ENCODE data around the gene RAG2. TPM values are rescaled to one million over a fixed set of nuclear protein-coding genes. Genes with fewer than 3 reads are reported as not detected.

RAG2 gene
- total RNA-seq, 1 experiment from 2014 or later = not detected

- ChIA-PET CTCF (interaction anchor here (0.7 to 3.3 kb wide), 8 partner anchors 8 to 182 kb away, joined by 3 to 69 read pairs (median 8); no protein-coding TSS in a partner anchor), RAD21 (ENCODE audit: low non-redundant PET in 1 of 2, low total read pairs in 2 of 2, uncharacterized antibody in 2 of 2, unreplicated experiment in 2 of 2) (interaction anchor here in 1 of 2 experiments (1.7 kb wide), 1 partner anchor 182 kb away, joined by 7 read pairs; no protein-coding TSS in a partner anchor), POLR2A (no interaction called here)
- no peak overlapping the region for H3K9ac ChIP-seq (ENCODE audit: low read length)
- H3K9me2 ChIP-seq (ENCODE audit: insufficient read depth) = no peaks in the 10 kb centered on the region
- ATAC-seq = no peak
- no peak overlapping the region for H2AFZ ChIP-seq (ENCODE audit: low read depth, low read length, poor library complexity, severe bottlenecking)
- no peak overlapping the region for H3K4me2 ChIP-seq (ENCODE audit: low read length)
- no TSS peak for BruUV-seq (replicated peaks)
- H3K27me3 ChIP-seq (ENCODE audit: insufficient read depth, low read length) = peaks cover 34% of the 10 kb centered on the region
- no peak overlapping the region for H3K4me3 ChIP-seq (replicated peaks in 1 of 2; ENCODE audit: low read depth in 1 of 2, low read length in 2 of 2)
- intact Hi-C loops (cut with micrococcal nuclease) = no loop called here
- H3K27ac ChIP-seq (ENCODE audit: low read depth, low read length) = no peak overlapping the region
- H3K4me1 ChIP-seq (ENCODE audit: control insufficient read depth in 1 of 2, insufficient read depth in 2 of 2, low read length in 2 of 2) = no peaks in the 10 kb centered on the region
- H3K36me3 ChIP-seq (ENCODE audit: control insufficient read depth in 1 of 2, insufficient read depth in 2 of 2, low read length in 2 of 2) = no peaks in the 10 kb centered on the region
- no peak for DNase-seq (ENCODE audit: low read depth, low spot score)
- TF ChIP-seq ZBTB33 (IDR thresholded peaks at IDR 0.05; ENCODE audit: extremely low read depth, insufficient replicate concordance, low read length) (no peak), TCF7L2 (IDR thresholded peaks at IDR 0.05; ENCODE audit: borderline replicate concordance, extremely low read depth, insufficient read depth, insufficient read length) (no peak), ATF3 (IDR thresholded peaks at IDR 0.05) (no peak), SP1 (IDR thresholded peaks at IDR 0.05; ENCODE audit: low read depth) (no peak), CEBPB (IDR thresholded peaks at IDR 0.05; ENCODE audit: low read depth) (no peak), CBX3 (IDR thresholded peaks at IDR 0.05; ENCODE audit: low read depth) (no peak), FOSL1 (IDR thresholded peaks at IDR 0.05; ENCODE audit: low read depth) (no peak), EZH2 (IDR thresholded peaks at IDR 0.05) (no peak), SIN3A (IDR thresholded peaks at IDR 0.05; ENCODE audit: low read depth) (no peak), EZH2phosphoT487 (IDR thresholded peaks at IDR 0.05; ENCODE audit: borderline replicate concordance) (no peak), ELF1 (IDR thresholded peaks at IDR 0.05; ENCODE audit: borderline replicate concordance, low read depth) (no peak), YY1 (IDR thresholded peaks at IDR 0.05; ENCODE audit: extremely low read depth, insufficient replicate concordance, low read depth, low read length) (no peak), POLR2AphosphoS5 (IDR thresholded peaks at IDR 0.05; ENCODE audit: low read depth, low read length) (no peak), CTCF (IDR thresholded peaks at IDR 0.05 in 2 of 3, conservative IDR thresholded peaks at IDR 0.05 in 1 of 3; ENCODE audit: borderline replicate concordance in 1 of 3, insufficient read depth in 1 of 3, low read depth in 2 of 3, low read length in 2 of 3) (no peak), JUND (IDR thresholded peaks at IDR 0.05) (no peak)
- H3K9me3 ChIP-seq (ENCODE audit: control insufficient read depth in 1 of 2, insufficient read depth in 1 of 2, low read depth in 1 of 2, low read length in 2 of 2) = no peaks in the 10 kb centered on the region
- H4K20me1 ChIP-seq (ENCODE audit: insufficient read depth) = no peaks in the 10 kb centered on the region
- no peaks in the 10 kb centered on the region for H3K79me2 ChIP-seq (ENCODE audit: insufficient read depth, low read length)
These were observed 32.9 kb downstream of the RAG2 start for GRCh38 chr11:36565031-36565610.
